Ascending aorta (tissue), 2 donors: Measurements from ENCODE around the gene MRPS18B. TPM values are rescaled to one million over a fixed set of nuclear protein-coding genes. Genes with fewer than 3 reads are reported as not detected.
A peak's percentile ranks its signal among the peaks of the same experiment; 100 is the strongest.

Experiments used
- DNase-seq, 2 donors: peaks; one replicate each; pipeline ENCODE4 v3.0.0-alpha.2; 2019; ENCODE audit warnings: low spot score in 2 of 2
- H3K27ac ChIP-seq, 2 donors: fragments of 200-600 bp; sonication (generic); one replicate each; pipeline ENCODE4 v1.5.1; 2016 to 2017; ENCODE audit warnings: mild to moderate bottlenecking in 1 of 2
- H3K27me3 ChIP-seq: fragments of 200-600 bp; sonication (generic); one replicate; pipeline ENCODE4 v1.5.1; 2017
- H3K36me3 ChIP-seq, 2 donors: fragments of 200-600 bp; sonication (generic); one replicate each; pipeline ENCODE4 v1.5.1; 2016
- H3K4me1 ChIP-seq, 2 donors: fragments of 200-600 bp; sonication (generic); one replicate each; pipeline ENCODE4 v1.5.1; 2016 to 2017; ENCODE audit warnings: mild to moderate bottlenecking in 1 of 2
- H3K4me3 ChIP-seq, 2 donors: fragments of 200-600 bp; sonication (generic); one replicate each; pipeline ENCODE4 v1.5.1; 2016 to 2017; ENCODE audit warnings: mild to moderate bottlenecking in 1 of 2
- H3K9me3 ChIP-seq, 2 donors: fragments of 200-600 bp; sonication (generic); one replicate each; pipeline ENCODE4 v1.5.1; 2016
- intact Hi-C: fragments of 100-400 bp; cut with DNase I; formaldehyde crosslinking; loops from one replicate; pipeline ENCODE4 v1.15.1; 2023
- total RNA-seq: library from RNA; depleted of rRNA; stranded (reverse); fragments of >200 nt; gene quantifications from one replicate; pipeline ENCODE4 v1.1.0, GENCODE V29; 2016
- TF ChIP-seq, protein P1 (sequence below), 3 experiments: fragments of 200-600 bp in 2 of 3; fragments of 450-650 bp in 1 of 3; sonication (generic) in 2 of 3; IDR thresholded peaks; one replicate each; pipeline ENCODE4 v1.5.1; 2016 to 2019; ENCODE audit warnings: antibody characterized with exemption in 3 of 3, mild to moderate bottlenecking in 1 of 3, moderate library complexity in 1 of 3

MRPS18B gene
- total RNA-seq, 1 donor from 2014 or later: 33.0 TPM

DNA sequence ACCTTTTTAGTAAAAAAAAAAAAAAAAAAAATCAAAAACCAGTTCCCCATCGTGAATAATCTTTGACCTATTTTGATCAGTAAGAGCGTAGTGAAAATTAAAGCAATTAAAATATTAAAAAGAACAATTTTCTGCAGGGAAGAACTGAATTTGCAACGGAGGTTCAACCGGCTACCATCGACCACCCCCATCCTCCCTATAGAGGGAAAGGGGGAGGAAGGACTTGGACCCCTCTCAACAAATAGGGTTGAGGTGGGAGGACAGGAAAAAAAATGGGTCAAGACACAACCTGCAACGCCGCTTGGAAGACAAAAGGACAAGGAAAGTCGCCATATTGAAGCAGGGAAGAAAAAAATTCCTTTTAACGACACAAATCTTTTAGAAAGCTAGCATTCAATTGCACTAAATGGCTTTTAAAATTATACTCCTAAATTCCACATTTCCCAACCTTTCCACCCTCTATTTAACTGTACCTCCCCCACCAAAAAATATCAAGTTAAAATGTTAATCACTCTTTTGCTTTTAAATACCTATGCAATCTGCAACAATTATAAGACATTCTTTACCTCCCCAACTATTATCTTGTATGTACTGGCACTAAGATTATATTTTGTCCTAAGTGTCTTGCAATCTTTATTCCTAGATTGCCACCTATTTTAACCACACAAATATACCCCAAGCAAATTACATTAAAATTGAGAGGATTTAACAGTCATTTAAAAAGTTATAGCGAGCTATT, 2.3 kb upstream of the MRPS18B start:
- H3K36me3 ChIP-seq: peaks cover 18 to 21% of the 10 kb centered on the region in 2 donors
- TF ChIP-seq, protein P1, sequence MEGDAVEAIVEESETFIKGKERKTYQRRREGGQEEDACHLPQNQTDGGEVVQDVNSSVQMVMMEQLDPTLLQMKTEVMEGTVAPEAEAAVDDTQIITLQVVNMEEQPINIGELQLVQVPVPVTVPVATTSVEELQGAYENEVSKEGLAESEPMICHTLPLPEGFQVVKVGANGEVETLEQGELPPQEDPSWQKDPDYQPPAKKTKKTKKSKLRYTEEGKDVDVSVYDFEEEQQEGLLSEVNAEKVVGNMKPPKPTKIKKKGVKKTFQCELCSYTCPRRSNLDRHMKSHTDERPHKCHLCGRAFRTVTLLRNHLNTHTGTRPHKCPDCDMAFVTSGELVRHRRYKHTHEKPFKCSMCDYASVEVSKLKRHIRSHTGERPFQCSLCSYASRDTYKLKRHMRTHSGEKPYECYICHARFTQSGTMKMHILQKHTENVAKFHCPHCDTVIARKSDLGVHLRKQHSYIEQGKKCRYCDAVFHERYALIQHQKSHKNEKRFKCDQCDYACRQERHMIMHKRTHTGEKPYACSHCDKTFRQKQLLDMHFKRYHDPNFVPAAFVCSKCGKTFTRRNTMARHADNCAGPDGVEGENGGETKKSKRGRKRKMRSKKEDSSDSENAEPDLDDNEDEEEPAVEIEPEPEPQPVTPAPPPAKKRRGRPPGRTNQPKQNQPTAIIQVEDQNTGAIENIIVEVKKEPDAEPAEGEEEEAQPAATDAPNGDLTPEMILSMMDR (IDR thresholded peaks at IDR 0.05): no peak
- H3K9me3 ChIP-seq: no peaks in the 10 kb centered on the region
- DNase-seq: no peak
- H3K4me1 ChIP-seq: peaks cover 16 to 47% of the 10 kb centered on the region in 2 donors
- intact Hi-C loops: loop anchor here (2.0 to 10.0 kb wide), 6 partner anchors 45 to 1007 kb away; partner anchors contain the start of genes ABCF1, ATP6V1G2, DDX39B and FLOT1
- peak overlapping the region; percentile 95 to 96 for H3K27ac ChIP-seq
- H3K4me3 ChIP-seq: peak overlapping the region; percentile 77 to 94
- H3K27me3 ChIP-seq: no peaks in the 10 kb centered on the region

DNA sequence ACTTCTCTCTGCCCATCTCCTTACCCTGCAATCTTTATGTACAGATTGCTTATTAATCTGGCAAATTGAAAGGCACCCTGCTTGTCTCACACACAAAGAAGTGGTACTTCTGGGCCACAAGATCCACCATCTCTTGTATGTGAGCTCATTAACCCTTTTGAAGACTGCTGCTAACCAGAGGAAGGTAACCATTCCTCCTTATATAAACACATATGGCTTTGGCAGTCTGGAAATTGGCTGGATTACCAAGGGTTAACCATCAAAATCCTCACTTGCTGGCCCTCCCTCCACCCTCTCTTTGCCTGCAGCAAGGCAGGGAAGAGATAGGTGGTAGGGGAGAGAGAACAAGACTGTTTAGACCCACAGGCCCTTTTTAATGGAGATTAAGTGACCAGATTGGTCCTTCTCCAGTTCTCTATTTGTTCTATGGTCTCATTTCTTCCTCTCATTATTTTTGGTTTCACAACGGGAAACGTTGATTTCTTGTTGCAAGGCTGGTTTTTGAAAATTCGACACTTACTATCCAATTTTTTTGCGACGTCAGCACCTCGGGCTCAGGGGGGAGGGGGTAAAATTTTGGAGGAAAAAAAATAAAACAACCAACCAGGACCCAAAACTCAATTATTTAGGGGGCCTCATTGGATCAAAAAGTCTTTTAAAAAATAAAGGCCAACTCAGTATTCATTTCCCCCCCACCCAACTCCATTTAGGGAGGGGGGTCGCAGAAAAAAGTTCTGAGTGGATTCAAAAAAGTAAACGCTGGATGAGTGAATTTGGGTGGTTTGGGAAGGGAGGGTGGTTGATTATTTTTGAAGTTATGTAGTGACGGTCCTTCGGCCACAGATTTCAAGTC, 1.5 kb upstream of the MRPS18B start:
- Histone ChIP-seq H3K9me3 (no peaks in the 10 kb centered on the region), H3K4me3 (peak overlapping the region; percentile 77 to 94), H3K4me1 (peaks cover 16 to 39% of the 10 kb centered on the region in 2 donors), H3K27me3 (no peaks in the 10 kb centered on the region), H3K36me3 (peaks cover 23 to 29% of the 10 kb centered on the region in 2 donors), H3K27ac (peak overlapping the region; percentile 95 to 96)
- intact Hi-C loops: loop anchor here (2.0 to 10.0 kb wide), 7 partner anchors 45 to 1006 kb away; partner anchors contain the start of genes ABCF1, ATP6V1G2, DDX39B and FLOT1
- TF ChIP-seq, protein P1 (IDR thresholded peaks at IDR 0.05): no peak
- DNase-seq: no peak

DNA sequence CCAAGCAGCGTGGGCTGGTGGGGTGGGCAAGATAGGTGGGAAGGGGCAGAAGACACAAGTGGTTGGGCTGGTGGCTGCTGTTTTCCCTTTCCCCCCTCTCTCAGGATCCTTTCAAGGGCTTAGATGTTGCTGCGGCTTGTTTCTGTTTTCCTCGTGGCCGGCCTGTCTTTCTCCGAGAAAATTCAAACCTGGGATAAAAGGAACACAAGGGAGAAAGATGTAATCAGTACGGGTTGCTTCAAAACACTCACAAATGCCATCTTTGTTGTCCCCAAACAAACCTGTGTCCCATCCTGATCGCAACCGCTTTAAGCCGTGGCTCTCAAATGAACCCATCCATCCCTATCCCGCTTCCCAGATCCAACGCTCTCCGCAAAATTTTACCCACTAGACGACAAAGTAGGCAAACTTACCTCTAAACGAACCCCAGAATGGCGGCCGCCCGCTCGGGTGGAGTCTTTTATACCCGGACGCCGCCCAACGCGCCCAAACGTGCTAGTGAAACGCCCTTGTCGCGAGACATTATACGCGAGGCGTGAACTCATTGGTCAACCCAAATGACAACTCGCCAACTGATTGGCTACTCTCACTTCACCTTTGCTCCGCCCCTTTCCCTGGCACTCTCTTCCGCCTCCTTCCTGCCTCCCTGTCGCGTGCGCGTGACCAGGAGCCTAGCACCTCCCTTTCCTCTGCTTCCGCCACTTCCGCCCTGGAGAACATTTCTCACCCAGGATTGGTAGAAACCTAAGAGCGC, 652 bp upstream of the MRPS18B start, which contains the start of gene PPP1R10:
TSS of gene PPP1R10 (minus strand) at position 433 of the 754 bp plus-strand sequence. CDS start 7,299 bp downstream, outside the sequence.
- H3K36me3 ChIP-seq: peaks cover 30 to 37% of the 10 kb centered on the region in 2 donors
- H3K4me1 ChIP-seq: peaks cover 16 to 32% of the 10 kb centered on the region in 2 donors
- H3K27ac ChIP-seq: peak within 1 kb of the TSS; percentile 95 to 96
- TF ChIP-seq, protein P1 (IDR thresholded peaks at IDR 0.05): no peak
- peak within 1 kb of the TSS; percentile 77 to 94 for H3K4me3 ChIP-seq
- no peaks in the 10 kb centered on the region for H3K9me3 ChIP-seq
- peak; percentile 97 to 100 for DNase-seq
- no peaks in the 10 kb centered on the region for H3K27me3 ChIP-seq
- intact Hi-C loops: loop anchor here (1.0 to 10.0 kb wide), 7 partner anchors 60 to 1005 kb away; partner anchors contain the start of genes ATP6V1G2, DDX39B, FLOT1 and GNL1

DNA sequence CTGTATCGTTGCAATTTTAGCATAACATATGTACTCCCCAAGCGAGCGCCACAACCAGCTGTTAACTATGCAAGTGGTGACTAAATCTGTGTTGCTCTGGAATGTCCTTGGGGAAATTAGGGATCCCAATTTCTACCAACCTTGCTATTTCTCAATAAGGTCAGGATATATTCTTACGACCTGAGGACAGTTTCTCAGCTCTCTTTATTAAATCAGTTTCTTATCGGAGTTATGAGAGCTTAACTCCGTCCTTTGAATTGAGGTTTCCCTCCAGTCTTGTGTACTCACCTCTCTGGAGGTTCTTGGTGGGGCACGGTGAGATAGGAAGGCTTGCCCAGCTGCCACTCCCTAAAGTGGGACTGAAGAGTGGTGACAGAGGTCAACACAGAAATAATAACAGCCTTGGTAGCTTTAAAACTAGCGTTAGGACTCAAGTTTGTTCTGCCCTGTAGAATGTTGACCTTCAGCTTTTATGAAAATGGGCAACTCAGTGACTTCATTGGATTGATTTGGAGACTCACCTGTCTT, 694 bp downstream of the MRPS18B start:
- H3K27ac ChIP-seq: peak overlapping the region; percentile 86 to 96
- H3K9me3 ChIP-seq: no peaks in the 10 kb centered on the region
- DNase-seq: no peak
- H3K4me1 ChIP-seq: peaks cover 16 to 23% of the 10 kb centered on the region in 2 donors
- peak overlapping the region; percentile 68 to 77 for H3K4me3 ChIP-seq
- H3K27me3 ChIP-seq: no peaks in the 10 kb centered on the region
- intact Hi-C loops: loop anchor here (5.0 to 10.0 kb wide), 4 partner anchors 124 to 1004 kb away; partner anchors contain the start of genes ATP6V1G2, DDX39B, FLOT1 and IER3
- H3K36me3 ChIP-seq: peaks cover 43 to 51% of the 10 kb centered on the region in 2 donors
- TF ChIP-seq, protein P1 (IDR thresholded peaks at IDR 0.05): no peak
